Liver (tissue), 9 donors: ENCODE data around the gene SLC30A3. TPM values are rescaled to one million over a fixed set of nuclear protein-coding genes. Genes with fewer than 3 reads are reported as not detected.

Experiments used
- DNase-seq: peaks from one replicate; pipeline ENCODE4 v3.0.0-alpha.2; 2017; ENCODE audit warnings: low spot score
- H3K27ac ChIP-seq, 2 donors: one replicate each; pipeline ENCODE4 v1.7.0; 2013; ENCODE audit warnings: inconsistent platforms in 2 of 2, low read length in 2 of 2, control low read depth in 1 of 2, low read depth in 1 of 2, mild to moderate bottlenecking in 1 of 2
- H3K27me3 ChIP-seq, 4 donors: one replicate each; pipeline versions ENCODE4 v1.6.1 to v1.7.0; 2013; ENCODE audit warnings: low read length in 3 of 4, inconsistent platforms in 1 of 4, mild to moderate bottlenecking in 1 of 4, moderate library complexity in 1 of 4; ENCODE audit not compliant: control insufficient read depth in 4 of 4, insufficient read depth in 4 of 4
- H3K36me3 ChIP-seq, 4 donors: one replicate each; pipeline versions ENCODE4 v1.6.1 to v1.7.0; 2013; ENCODE audit warnings: low read length in 3 of 4, mild to moderate bottlenecking in 3 of 4, low read depth in 1 of 4, moderate library complexity in 1 of 4; ENCODE audit not compliant: control insufficient read depth in 4 of 4, insufficient read depth in 3 of 4
- H3K4me1 ChIP-seq, 4 donors: one replicate each; pipeline versions ENCODE4 v1.6.1 to v1.7.0; 2013; ENCODE audit warnings: low read length in 3 of 4, mild to moderate bottlenecking in 3 of 4, moderate library complexity in 1 of 4; ENCODE audit not compliant: control insufficient read depth in 4 of 4, insufficient read depth in 4 of 4
- H3K4me3 ChIP-seq, 3 donors: one replicate each; pipeline versions ENCODE4 v1.6.1 to v1.7.0; 2013; ENCODE audit warnings: low read length in 3 of 3, control low read depth in 1 of 3, low read depth in 1 of 3, mild to moderate bottlenecking in 1 of 3
- H3K9ac ChIP-seq, 2 donors: one replicate each; pipeline ENCODE4 v1.7.0; 2013; ENCODE audit warnings: low read length in 2 of 2, mild to moderate bottlenecking in 2 of 2, moderate library complexity in 2 of 2, control low read depth in 1 of 2, low read depth in 1 of 2
- H3K9me3 ChIP-seq, 4 donors: one replicate each; pipeline versions ENCODE4 v1.6.1 to v1.7.0; 2013; ENCODE audit warnings: low read length in 3 of 4; ENCODE audit not compliant: control insufficient read depth in 4 of 4
- ATF3 ChIP-seq: IDR thresholded peaks from 2 replicates; pipeline ENCODE4 v1.6.1; 2016; ENCODE audit warnings: antibody characterized with exemption
- CTCF ChIP-seq: fragments of 150-350 bp; IDR thresholded peaks from 2 replicates; pipeline ENCODE4 v1.5.1; 2017; ENCODE audit warnings: improper control_type of control experiment, low read depth, low read length; ENCODE audit not compliant: missing input control
- FOXA1 ChIP-seq: IDR thresholded peaks from 2 replicates; pipeline ENCODE4 v1.6.1; 2016; ENCODE audit warnings: antibody characterized with exemption
- FOXA2 ChIP-seq: IDR thresholded peaks from 2 replicates; pipeline ENCODE4 v1.6.1; 2016; ENCODE audit warnings: antibody characterized with exemption
- GABPA ChIP-seq, 2 donors: IDR thresholded peaks in 1 of 2; conservative IDR thresholded peaks in 1 of 2; 2 replicates each; pipeline ENCODE4 v1.6.1; 2016; ENCODE audit warnings: antibody characterized with exemption in 2 of 2, mild to moderate bottlenecking in 1 of 2, moderate library complexity in 1 of 2
- HNF4A ChIP-seq, 2 donors: conservative IDR thresholded peaks; 2 replicates each; pipeline ENCODE4 v1.6.1; 2016; ENCODE audit warnings: antibody characterized with exemption in 2 of 2, mild to moderate bottlenecking in 2 of 2
- HNF4G ChIP-seq: IDR thresholded peaks from 2 replicates; pipeline ENCODE4 v1.6.1; 2016; ENCODE audit warnings: antibody characterized with exemption
- JUND ChIP-seq, 2 donors: IDR thresholded peaks; 2 replicates each; pipeline ENCODE4 v1.6.1; 2016; ENCODE audit warnings: antibody characterized with exemption in 2 of 2
- MAX ChIP-seq: IDR thresholded peaks from 2 replicates; pipeline ENCODE4 v1.6.1; 2016; ENCODE audit warnings: antibody characterized with exemption
- NR2F2 ChIP-seq: IDR thresholded peaks from 2 replicates; pipeline ENCODE4 v1.6.1; 2016; ENCODE audit warnings: antibody characterized with exemption
- RAD21 ChIP-seq, 2 donors: IDR thresholded peaks; 2 replicates each; pipeline ENCODE4 v1.6.1; 2016; ENCODE audit warnings: antibody characterized with exemption in 2 of 2, mild to moderate bottlenecking in 2 of 2
- REST ChIP-seq: IDR thresholded peaks from 2 replicates; pipeline ENCODE4 v1.6.1; 2016; ENCODE audit warnings: antibody characterized with exemption, mild to moderate bottlenecking
- RXRA ChIP-seq, 2 donors: IDR thresholded peaks; 2 replicates each; pipeline ENCODE4 v1.6.1; 2017 to 2018; ENCODE audit warnings: antibody characterized with exemption in 2 of 2, mild to moderate bottlenecking in 1 of 2
- SP1 ChIP-seq: IDR thresholded peaks from 2 replicates; pipeline ENCODE4 v1.6.1; 2018; ENCODE audit warnings: antibody characterized with exemption, mild to moderate bottlenecking
- TAF1 ChIP-seq: conservative IDR thresholded peaks from 2 replicates; pipeline ENCODE4 v1.6.1; 2016; ENCODE audit warnings: antibody characterized with exemption, mild to moderate bottlenecking
- YY1 ChIP-seq: IDR thresholded peaks from 2 replicates; pipeline ENCODE4 v1.6.1; 2016; ENCODE audit warnings: antibody characterized with exemption, mild to moderate bottlenecking
- ZBTB33 ChIP-seq: IDR thresholded peaks from 2 replicates; pipeline ENCODE4 v1.6.1; 2016; ENCODE audit warnings: antibody characterized with exemption
- WGBS: extraction: QIAGEN DNeasy Blood & Tissue Kit; methylation state at CpG from one replicate; pipeline ENCODE4 v1.1.7; 2013; 5-methylcytosine and 5-hydroxymethylcytosine counted together
- polyA plus RNA-seq, 2 donors: library from polyadenylated mRNA; stranded (reverse) in 1 of 2; unstranded in 1 of 2; fragments of 200-250 nt in 1 of 2; fragments of >200 nt in 1 of 2; fragmentation: Nextera tagmentation in 1 of 2; extraction: Ambion mirVana in 1 of 2; gene quantifications; one replicate each; pipeline versions ENCODE4 v1.2.1 to v1.2.3, GENCODE V29; 2013 to 2015
- total RNA-seq, 2 donors: library from RNA; depleted of rRNA; stranded (reverse); fragments of >200 nt; gene quantifications; one replicate each; pipeline ENCODE4 v1.2.3, GENCODE V29; 2014
- donor health status: healthy.
- donor health status: healthy.
- donor health status: healthy.
- donor health status: healthy.
- donor health status: healthy.

SLC30A3 gene
- total and polyA plus RNA-seq, 4 donors: 0.20 TPM; not detected in 3

GRCh38 chr2:27307287-27307544, 44.4 kb upstream of the SLC30A3 start:
- Histone ChIP-seq H3K4me3 (no peak overlapping the region), H3K27me3 (peaks cover 0 to 5% (median 1%) of the 10 kb centered on the region in 4 donors), H3K4me1 (peaks cover 3 to 30% (median 11%) of the 10 kb centered on the region in 4 donors), H3K36me3 (peaks cover 0 to 12% (median under 1%) of the 10 kb centered on the region in 4 donors), H3K9me3 (no peaks in the 10 kb centered on the region), H3K27ac (no peak overlapping the region), H3K9ac (no peak overlapping the region)
- DNase-seq: no peak
- TF ChIP-seq HNF4G: no peak
- no peak for TF ChIP-seq NR2F2
- TF ChIP-seq CTCF: no peak
- no peak for TF ChIP-seq ATF3
- no peak for TF ChIP-seq REST
- no peak for TF ChIP-seq SP1
- no peak for TF ChIP-seq RXRA (IDR thresholded peaks at IDR 0.05)
- no peak for TF ChIP-seq FOXA2
- TF ChIP-seq FOXA1: no peak
- TF ChIP-seq MAX: no peak
- no peak for TF ChIP-seq RAD21 (IDR thresholded peaks at IDR 0.05)
- TF ChIP-seq HNF4A (conservative IDR thresholded peaks at IDR 0.05): no peak
- WGBS: 16% methylated on average over 14 of the region's 14 CpGs

- Histone ChIP-seq H3K9me3 (no peaks in the 10 kb centered on the region), H3K27ac (no peak overlapping the region), H3K27me3 (peaks cover 0 to 5% (median 1%) of the 10 kb centered on the region in 4 donors), H3K9ac (no peak overlapping the region), H3K4me1 (peaks cover 3 to 30% (median 11%) of the 10 kb centered on the region in 4 donors), H3K36me3 (peaks cover 0 to 11% (median under 1%) of the 10 kb centered on the region in 4 donors), H3K4me3 (no peak overlapping the region)
- DNase-seq: no peak
- no peak for TF ChIP-seq RXRA (IDR thresholded peaks at IDR 0.05)
- TF ChIP-seq YY1: no peak
- no peak for TF ChIP-seq GABPA (IDR thresholded peaks at IDR 0.05 in 1 of 2, conservative IDR thresholded peaks at IDR 0.05 in 1 of 2)
- no peak for TF ChIP-seq TAF1
- no peak for TF ChIP-seq ZBTB33
- TF ChIP-seq RAD21 (IDR thresholded peaks at IDR 0.05): no peak
- TF ChIP-seq FOXA2: no peak
- no peak for TF ChIP-seq JUND (IDR thresholded peaks at IDR 0.05)
- no peak for TF ChIP-seq ATF3
- 12% methylated on average over 51 of the region's 51 CpGs for WGBS
Observed at GRCh38 chr2:27306573-27307286, 43.9 kb upstream of the SLC30A3 start.
